ENCODE measurements around the gene DOCK11.

DNA sequence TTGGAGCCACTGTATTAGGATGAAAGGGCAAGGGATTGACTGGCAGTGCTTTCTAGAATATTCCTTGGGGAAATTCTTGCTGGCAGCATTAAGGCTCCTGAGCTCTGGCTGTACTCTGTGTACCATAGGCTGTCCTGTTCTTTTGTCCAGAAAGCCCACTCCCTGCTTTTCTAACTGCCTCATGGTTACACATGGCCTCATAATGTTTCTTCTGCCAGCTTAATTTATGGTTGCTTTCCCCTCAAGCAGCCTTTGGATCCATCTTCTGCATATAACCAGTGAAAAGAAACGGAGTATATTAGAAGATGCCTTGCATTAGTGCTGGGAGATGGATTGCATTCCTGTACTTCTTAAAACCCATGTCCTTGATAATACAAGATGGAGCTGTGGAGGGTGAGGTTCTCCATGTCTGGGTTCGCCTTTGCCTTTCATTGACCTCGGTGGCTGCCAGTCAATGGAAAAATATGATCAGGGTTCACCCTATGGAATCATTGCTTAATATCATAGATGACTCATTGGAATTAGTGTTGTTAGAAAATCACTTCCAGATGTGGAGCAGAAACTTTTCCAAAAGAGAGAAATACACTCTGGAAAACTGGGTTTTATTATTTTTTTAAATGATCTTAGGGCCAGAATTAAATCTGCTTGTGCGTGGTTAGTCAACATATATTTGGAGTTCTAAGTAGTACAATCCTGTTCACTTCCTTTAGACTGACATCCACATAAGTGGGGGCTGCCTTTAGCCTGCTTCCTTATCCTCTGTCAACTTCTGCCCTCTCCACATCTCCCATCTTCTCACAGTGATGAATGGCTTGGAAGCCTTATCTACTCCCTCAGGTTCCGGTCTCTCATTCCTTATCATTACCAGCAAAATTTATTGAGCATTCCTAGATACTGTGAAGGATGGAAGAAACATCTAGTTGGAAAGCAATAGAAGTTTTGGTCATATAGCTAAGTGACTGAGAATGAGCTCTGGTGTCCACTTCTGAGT is 24.9 kb downstream of the DOCK11 start:
- TF ChIP-seq NFIC (IDR thresholded peaks at IDR 0.05; ENCODE audit: low read depth, low read length) (no peak), MTA3 (IDR thresholded peaks at IDR 0.05; ENCODE audit: borderline replicate concordance, low read length) (no peak), FOXM1 (IDR thresholded peaks at IDR 0.05; ENCODE audit: low read depth, low read length) (no peak), POLR2AphosphoS5 (IDR thresholded peaks at IDR 0.05; ENCODE audit: low read length) (no peak), NFYB (IDR thresholded peaks at IDR 0.05; ENCODE audit: insufficient read depth, low read depth, low read length) (no peak), EGR1 (IDR thresholded peaks at IDR 0.05; ENCODE audit: borderline replicate concordance in 1 of 2, low read depth in 2 of 2, low read length in 2 of 2) (no peak), ETV6 (conservative IDR thresholded peaks at IDR 0.05 in 1 of 2, IDR thresholded peaks at IDR 0.05 in 1 of 2; ENCODE audit: borderline replicate concordance in 1 of 2, low read depth in 1 of 2) (no peak), RFX5 (IDR thresholded peaks at IDR 0.05; ENCODE audit: low read depth, low read length) (no peak), SMARCA5 (IDR thresholded peaks at IDR 0.05) (no peak), KDM1A (IDR thresholded peaks at IDR 0.05; ENCODE audit: borderline replicate concordance) (no peak)
- TF ChIP-seq, protein P1, sequence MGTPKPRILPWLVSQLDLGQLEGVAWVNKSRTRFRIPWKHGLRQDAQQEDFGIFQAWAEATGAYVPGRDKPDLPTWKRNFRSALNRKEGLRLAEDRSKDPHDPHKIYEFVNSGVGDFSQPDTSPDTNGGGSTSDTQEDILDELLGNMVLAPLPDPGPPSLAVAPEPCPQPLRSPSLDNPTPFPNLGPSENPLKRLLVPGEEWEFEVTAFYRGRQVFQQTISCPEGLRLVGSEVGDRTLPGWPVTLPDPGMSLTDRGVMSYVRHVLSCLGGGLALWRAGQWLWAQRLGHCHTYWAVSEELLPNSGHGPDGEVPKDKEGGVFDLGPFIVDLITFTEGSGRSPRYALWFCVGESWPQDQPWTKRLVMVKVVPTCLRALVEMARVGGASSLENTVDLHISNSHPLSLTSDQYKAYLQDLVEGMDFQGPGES (IDR thresholded peaks at IDR 0.05), result no peak
- TF ChIP-seq, protein P2, sequence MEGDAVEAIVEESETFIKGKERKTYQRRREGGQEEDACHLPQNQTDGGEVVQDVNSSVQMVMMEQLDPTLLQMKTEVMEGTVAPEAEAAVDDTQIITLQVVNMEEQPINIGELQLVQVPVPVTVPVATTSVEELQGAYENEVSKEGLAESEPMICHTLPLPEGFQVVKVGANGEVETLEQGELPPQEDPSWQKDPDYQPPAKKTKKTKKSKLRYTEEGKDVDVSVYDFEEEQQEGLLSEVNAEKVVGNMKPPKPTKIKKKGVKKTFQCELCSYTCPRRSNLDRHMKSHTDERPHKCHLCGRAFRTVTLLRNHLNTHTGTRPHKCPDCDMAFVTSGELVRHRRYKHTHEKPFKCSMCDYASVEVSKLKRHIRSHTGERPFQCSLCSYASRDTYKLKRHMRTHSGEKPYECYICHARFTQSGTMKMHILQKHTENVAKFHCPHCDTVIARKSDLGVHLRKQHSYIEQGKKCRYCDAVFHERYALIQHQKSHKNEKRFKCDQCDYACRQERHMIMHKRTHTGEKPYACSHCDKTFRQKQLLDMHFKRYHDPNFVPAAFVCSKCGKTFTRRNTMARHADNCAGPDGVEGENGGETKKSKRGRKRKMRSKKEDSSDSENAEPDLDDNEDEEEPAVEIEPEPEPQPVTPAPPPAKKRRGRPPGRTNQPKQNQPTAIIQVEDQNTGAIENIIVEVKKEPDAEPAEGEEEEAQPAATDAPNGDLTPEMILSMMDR (IDR thresholded peaks at IDR 0.05 in 2 of 3, conservative IDR thresholded peaks at IDR 0.05 in 1 of 3; ENCODE audit: control insufficient read depth in 2 of 3, extremely low read depth in 1 of 3, insufficient read depth in 1 of 3, low read depth in 3 of 3, low read length in 3 of 3), result no peak
- TF ChIP-seq, protein P3, sequence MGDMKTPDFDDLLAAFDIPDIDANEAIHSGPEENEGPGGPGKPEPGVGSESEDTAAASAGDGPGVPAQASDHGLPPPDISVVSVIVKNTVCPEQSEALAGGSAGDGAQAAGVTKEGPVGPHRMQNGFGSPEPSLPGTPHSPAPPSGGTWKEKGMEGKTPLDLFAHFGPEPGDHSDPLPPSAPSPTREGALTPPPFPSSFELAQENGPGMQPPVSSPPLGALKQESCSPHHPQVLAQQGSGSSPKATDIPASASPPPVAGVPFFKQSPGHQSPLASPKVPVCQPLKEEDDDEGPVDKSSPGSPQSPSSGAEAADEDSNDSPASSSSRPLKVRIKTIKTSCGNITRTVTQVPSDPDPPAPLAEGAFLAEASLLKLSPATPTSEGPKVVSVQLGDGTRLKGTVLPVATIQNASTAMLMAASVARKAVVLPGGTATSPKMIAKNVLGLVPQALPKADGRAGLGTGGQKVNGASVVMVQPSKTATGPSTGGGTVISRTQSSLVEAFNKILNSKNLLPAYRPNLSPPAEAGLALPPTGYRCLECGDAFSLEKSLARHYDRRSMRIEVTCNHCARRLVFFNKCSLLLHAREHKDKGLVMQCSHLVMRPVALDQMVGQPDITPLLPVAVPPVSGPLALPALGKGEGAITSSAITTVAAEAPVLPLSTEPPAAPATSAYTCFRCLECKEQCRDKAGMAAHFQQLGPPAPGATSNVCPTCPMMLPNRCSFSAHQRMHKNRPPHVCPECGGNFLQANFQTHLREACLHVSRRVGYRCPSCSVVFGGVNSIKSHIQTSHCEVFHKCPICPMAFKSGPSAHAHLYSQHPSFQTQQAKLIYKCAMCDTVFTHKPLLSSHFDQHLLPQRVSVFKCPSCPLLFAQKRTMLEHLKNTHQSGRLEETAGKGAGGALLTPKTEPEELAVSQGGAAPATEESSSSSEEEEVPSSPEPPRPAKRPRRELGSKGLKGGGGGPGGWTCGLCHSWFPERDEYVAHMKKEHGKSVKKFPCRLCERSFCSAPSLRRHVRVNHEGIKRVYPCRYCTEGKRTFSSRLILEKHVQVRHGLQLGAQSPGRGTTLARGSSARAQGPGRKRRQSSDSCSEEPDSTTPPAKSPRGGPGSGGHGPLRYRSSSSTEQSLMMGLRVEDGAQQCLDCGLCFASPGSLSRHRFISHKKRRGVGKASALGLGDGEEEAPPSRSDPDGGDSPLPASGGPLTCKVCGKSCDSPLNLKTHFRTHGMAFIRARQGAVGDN (IDR thresholded peaks at IDR 0.05), result no peak
- TF ChIP-seq, protein P4, sequence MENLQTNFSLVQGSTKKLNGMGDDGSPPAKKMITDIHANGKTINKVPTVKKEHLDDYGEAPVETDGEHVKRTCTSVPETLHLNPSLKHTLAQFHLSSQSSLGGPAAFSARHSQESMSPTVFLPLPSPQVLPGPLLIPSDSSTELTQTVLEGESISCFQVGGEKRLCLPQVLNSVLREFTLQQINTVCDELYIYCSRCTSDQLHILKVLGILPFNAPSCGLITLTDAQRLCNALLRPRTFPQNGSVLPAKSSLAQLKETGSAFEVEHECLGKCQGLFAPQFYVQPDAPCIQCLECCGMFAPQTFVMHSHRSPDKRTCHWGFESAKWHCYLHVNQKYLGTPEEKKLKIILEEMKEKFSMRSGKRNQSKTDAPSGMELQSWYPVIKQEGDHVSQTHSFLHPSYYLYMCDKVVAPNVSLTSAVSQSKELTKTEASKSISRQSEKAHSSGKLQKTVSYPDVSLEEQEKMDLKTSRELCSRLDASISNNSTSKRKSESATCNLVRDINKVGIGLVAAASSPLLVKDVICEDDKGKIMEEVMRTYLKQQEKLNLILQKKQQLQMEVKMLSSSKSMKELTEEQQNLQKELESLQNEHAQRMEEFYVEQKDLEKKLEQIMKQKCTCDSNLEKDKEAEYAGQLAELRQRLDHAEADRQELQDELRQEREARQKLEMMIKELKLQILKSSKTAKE (IDR thresholded peaks at IDR 0.05; ENCODE audit: low read depth, poor library complexity, severe bottlenecking), result no peak
